Stomach (tissue), 9 donors: ENCODE measurements around the gene FAM151B. TPM values are rescaled to one million over a fixed set of nuclear protein-coding genes. Genes with fewer than 3 reads are reported as not detected.

Source experiments
- DNase-seq, 2 donors: peaks; one replicate each; pipeline versions ENCODE4 v3.0.0 to v3.0.0-alpha.2; 2013 to 2019
- H3K27ac ChIP-seq, 5 donors: fragments of 200-600 bp in 4 of 5; sonication (generic) in 4 of 5; one replicate each; pipeline ENCODE4 v1.5.1; 2013 to 2019; ENCODE audit warnings: mild to moderate bottlenecking in 1 of 5, moderate library complexity in 1 of 5
- H3K27me3 ChIP-seq, 3 donors: fragments of 200-600 bp; sonication (generic); one replicate each; pipeline ENCODE4 v1.5.1; 2017 to 2019; ENCODE audit warnings: mixed run types in 1 of 3
- H3K36me3 ChIP-seq, 4 donors: fragments of 200-600 bp; sonication (generic); 1 replicate in 3 of 4; 2 replicates in 1 of 4; pipeline ENCODE4 v1.5.1; 2016 to 2019
- H3K4me1 ChIP-seq, 4 donors: fragments of 200-600 bp; sonication (generic); one replicate each; pipeline ENCODE4 v1.5.1; 2016 to 2019
- H3K4me3 ChIP-seq, 4 donors: fragments of 200-600 bp; sonication (generic) in 3 of 4; one replicate each; pipeline ENCODE4 v1.5.1; 2016 to 2019; ENCODE audit warnings: mild to moderate bottlenecking in 1 of 4
- H3K9me3 ChIP-seq, 4 donors: fragments of 200-600 bp; sonication (generic); one replicate each; pipeline ENCODE4 v1.5.1; 2016 to 2019
- CTCF ChIP-seq, 7 experiments: fragments of 450-650 bp in 4 of 7; fragments of 200-600 bp in 3 of 7; sonication (generic) in 3 of 7; IDR thresholded peaks; one replicate each; pipeline ENCODE4 v1.5.1; 2016 to 2019; ENCODE audit warnings: antibody characterized with exemption in 7 of 7, control low read depth in 2 of 7, mild to moderate bottlenecking in 1 of 7
- EP300 ChIP-seq: sonication (generic); formaldehyde crosslinking; IDR thresholded peaks from one replicate; pipeline ENCODE4 v1.6.1; 2017; ENCODE audit warnings: antibody characterized with exemption
- POLR2A ChIP-seq, 4 donors: fragments of 450-650 bp; IDR thresholded peaks; one replicate each; pipeline ENCODE4 v1.6.1; 2016; ENCODE audit warnings: antibody characterized with exemption in 4 of 4, control low read depth in 2 of 4, mild to moderate bottlenecking in 1 of 4, moderate library complexity in 1 of 4
- POLR2AphosphoS5 ChIP-seq, 3 donors: sonication (generic); formaldehyde crosslinking; IDR thresholded peaks; one replicate each; pipeline ENCODE4 v1.6.1; 2016; ENCODE audit warnings: antibody characterized with exemption in 3 of 3
- WGBS, 5 donors: extraction: QIAGEN DNeasy Blood & Tissue Kit in 3 of 5; methylation state at CpG; one replicate each; pipeline versions ENCODE4 v1.1.5 to v1.1.7; 2013 to 2018; 5-methylcytosine and 5-hydroxymethylcytosine counted together
- intact Hi-C: fragments of 100-400 bp; cut with DNase I; formaldehyde crosslinking; loops from one replicate; pipeline ENCODE4 v1.15.1; 2023; ENCODE audit warnings: low total_unique reads
- polyA plus RNA-seq, 3 donors: library from polyadenylated mRNA; stranded (reverse); fragments of 200-250 nt; gene quantifications; one replicate each; pipeline ENCODE4 v1.2.3, GENCODE V29; 2013
- total RNA-seq, 5 donors: library from RNA; depleted of rRNA; stranded (reverse); fragments of >200 nt; gene quantifications; one replicate each; pipeline versions ENCODE4 v1.1.0 to v1.2.3, GENCODE V29; 2014 to 2016
- donor health status: healthy with polysubstance abuse.
- donor health status: Bipolar disorder and iron deficiency.
- donor health status: healthy.

The FAM151B gene
- total and polyA plus RNA-seq, 8 donors: 0.56 to 14.7 (median 3.4) TPM; not detected in 2

GRCh38 chr5:80504833-80505232 lies 16.9 kb downstream of the FAM151B start:
- intact Hi-C loops: no loop called here
- WGBS, 5 donors: 39 to 65% (median 50%) methylated on average over 1 of the region's 1 CpG

DNA sequence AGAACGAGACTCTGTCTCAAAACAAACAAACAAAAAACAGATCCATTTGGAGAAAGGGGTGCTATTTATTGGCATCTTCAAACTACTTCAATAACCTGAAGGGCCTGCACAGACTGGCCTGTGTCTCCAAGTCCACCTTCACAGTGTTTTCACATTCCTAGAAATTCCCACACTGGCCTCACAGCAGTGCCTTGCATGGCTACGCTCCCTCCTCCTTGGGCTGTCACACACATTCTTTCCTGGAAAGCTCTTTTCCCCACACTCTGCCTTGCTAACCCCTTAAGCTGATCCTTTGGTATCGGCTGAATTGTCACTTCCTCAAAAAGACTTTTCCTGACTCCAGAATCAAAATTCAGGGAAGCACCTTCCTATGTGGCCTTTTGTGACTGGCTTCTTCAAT lies 19.8 kb downstream of the FAM151B start:
- intact Hi-C loops: no loop called here
- 93 to 97% (median 93%) methylated on average over 3 of the region's 3 CpGs for WGBS, 5 donors
- no peak for TF ChIP-seq POLR2A (IDR thresholded peaks at IDR 0.05)
- TF ChIP-seq EP300: no peak
- no peak for TF ChIP-seq CTCF (IDR thresholded peaks at IDR 0.05)
- TF ChIP-seq POLR2AphosphoS5 (IDR thresholded peaks at IDR 0.05): no peak

More at GRCh38 chr5:80504833-80505232, 16.9 kb downstream of the FAM151B start:
- Histone ChIP-seq H3K4me1 (no peaks in the 10 kb centered on the region), H3K36me3 (peaks cover 0 to 7% (median 0%) of the 10 kb centered on the region in 4 donors), H3K27ac (no peak overlapping the region), H3K9me3 (no peaks in the 10 kb centered on the region), H3K4me3 (no peak overlapping the region), H3K27me3 (no peaks in the 10 kb centered on the region)
- TF ChIP-seq POLR2AphosphoS5 (IDR thresholded peaks at IDR 0.05) (no peak), POLR2A (IDR thresholded peaks at IDR 0.05) (no peak), CTCF (IDR thresholded peaks at IDR 0.05) (no peak), EP300 (no peak)
- no peak for DNase-seq

DNA sequence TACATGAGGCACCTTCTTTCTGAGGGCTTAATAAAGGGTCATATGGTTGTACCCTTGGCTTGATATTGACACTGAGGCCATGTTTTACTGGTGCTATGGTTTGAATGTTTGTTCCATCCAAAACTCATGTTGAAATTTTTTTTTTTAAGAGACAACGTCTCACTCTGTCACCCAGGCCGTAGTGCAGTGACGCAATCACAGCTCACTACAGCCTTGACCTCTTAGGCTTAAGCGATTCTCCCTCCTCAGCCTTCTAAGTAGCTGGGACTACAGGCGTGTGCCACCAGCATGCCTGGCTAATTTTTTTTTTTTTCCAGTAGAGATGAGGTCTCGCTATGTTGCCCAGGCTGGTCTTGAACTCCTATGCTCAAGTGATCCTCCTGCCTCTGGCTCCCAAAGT lies 20.9 kb downstream of the FAM151B start:
- Histone ChIP-seq H3K4me3 (no peak overlapping the region), H3K4me1 (no peaks in the 10 kb centered on the region), H3K9me3 (no peaks in the 10 kb centered on the region), H3K27me3 (no peaks in the 10 kb centered on the region), H3K36me3 (peaks cover 0 to 8% (median 0%) of the 10 kb centered on the region in 4 donors), H3K27ac (no peak overlapping the region)
- no peak for DNase-seq
- WGBS, 5 donors: 92 to 98% (median 94%) methylated on average over 6 of the region's 6 CpGs
- no peak for TF ChIP-seq EP300
- TF ChIP-seq POLR2AphosphoS5 (IDR thresholded peaks at IDR 0.05): no peak
- intact Hi-C loops: no loop called here

More for the DNA sequence above, 19.8 kb downstream of the FAM151B start:
- H3K9me3 ChIP-seq: no peaks in the 10 kb centered on the region
- no peak overlapping the region for H3K4me3 ChIP-seq
- no peaks in the 10 kb centered on the region for H3K27me3 ChIP-seq
- no peaks in the 10 kb centered on the region for H3K4me1 ChIP-seq
- H3K36me3 ChIP-seq: peaks cover 0 to 7% (median 0%) of the 10 kb centered on the region in 4 donors
- H3K27ac ChIP-seq: no peak overlapping the region
- DNase-seq: no peak

DNA sequence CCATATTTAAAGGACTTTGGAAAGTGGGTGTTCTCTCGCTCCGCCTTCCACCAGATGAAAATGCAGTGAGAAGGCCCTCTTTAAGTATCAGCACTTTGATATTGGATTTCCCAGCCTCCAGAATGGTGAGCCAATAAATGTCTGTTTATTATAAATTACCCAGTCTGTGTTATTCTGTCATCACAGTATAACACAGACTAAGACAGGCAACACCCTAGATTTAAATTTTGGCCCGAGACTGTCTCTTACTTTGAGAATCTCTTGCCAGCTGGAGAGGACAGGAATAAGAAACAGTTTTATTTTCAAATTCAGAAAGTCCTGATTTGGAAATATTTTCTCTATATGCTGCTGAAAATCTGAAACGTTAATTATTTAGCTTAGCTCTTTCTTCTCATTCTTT lies 21.5 kb downstream of the FAM151B start:
- H3K9me3 ChIP-seq: no peaks in the 10 kb centered on the region

More for the DNA sequence above, 21.5 kb downstream of the FAM151B start:
- Histone ChIP-seq H3K4me3 (no peak overlapping the region), H3K27ac (no peak overlapping the region), H3K36me3 (peaks cover 0 to 14% (median 0%) of the 10 kb centered on the region in 4 donors), H3K4me1 (no peaks in the 10 kb centered on the region), H3K27me3 (no peaks in the 10 kb centered on the region)
- no peak for DNase-seq
- intact Hi-C loops: no loop called here
- WGBS, 5 donors: 85 to 92% (median 88%) methylated on average over 4 of the region's 4 CpGs
- TF ChIP-seq EP300 (no peak), CTCF (IDR thresholded peaks at IDR 0.05) (no peak), POLR2A (IDR thresholded peaks at IDR 0.05) (no peak), POLR2AphosphoS5 (IDR thresholded peaks at IDR 0.05) (no peak)
